ENCODE data around the gene ZBTB34. TPM values are rescaled to one million over a fixed set of nuclear protein-coding genes. Genes with fewer than 3 reads are reported as not detected.

The ZBTB34 gene
- total RNA-seq, 1 donor from 2014 or later, result 4.5 TPM

- H3K4me3 ChIP-seq, result no peak overlapping the region
- no peaks in the 10 kb centered on the region for H3K27me3 ChIP-seq (ENCODE audit: low read depth)
- no peaks in the 10 kb centered on the region for H3K36me3 ChIP-seq
- no peak for DNase-seq
- TF ChIP-seq, protein P1, sequence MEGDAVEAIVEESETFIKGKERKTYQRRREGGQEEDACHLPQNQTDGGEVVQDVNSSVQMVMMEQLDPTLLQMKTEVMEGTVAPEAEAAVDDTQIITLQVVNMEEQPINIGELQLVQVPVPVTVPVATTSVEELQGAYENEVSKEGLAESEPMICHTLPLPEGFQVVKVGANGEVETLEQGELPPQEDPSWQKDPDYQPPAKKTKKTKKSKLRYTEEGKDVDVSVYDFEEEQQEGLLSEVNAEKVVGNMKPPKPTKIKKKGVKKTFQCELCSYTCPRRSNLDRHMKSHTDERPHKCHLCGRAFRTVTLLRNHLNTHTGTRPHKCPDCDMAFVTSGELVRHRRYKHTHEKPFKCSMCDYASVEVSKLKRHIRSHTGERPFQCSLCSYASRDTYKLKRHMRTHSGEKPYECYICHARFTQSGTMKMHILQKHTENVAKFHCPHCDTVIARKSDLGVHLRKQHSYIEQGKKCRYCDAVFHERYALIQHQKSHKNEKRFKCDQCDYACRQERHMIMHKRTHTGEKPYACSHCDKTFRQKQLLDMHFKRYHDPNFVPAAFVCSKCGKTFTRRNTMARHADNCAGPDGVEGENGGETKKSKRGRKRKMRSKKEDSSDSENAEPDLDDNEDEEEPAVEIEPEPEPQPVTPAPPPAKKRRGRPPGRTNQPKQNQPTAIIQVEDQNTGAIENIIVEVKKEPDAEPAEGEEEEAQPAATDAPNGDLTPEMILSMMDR (IDR thresholded peaks at IDR 0.05; ENCODE audit: borderline replicate concordance), result no peak
- intact Hi-C loops (cut with micrococcal nuclease), result no loop called here
- peaks cover 26% of the 10 kb centered on the region for H3K4me1 ChIP-seq
- no peak overlapping the region for H3K27ac ChIP-seq (replicated peaks)
- H3K9me3 ChIP-seq (replicated peaks), result no peaks in the 10 kb centered on the region
Observed at GRCh38 chr9:126933334-126933980, 73.0 kb downstream of the ZBTB34 start.

DNA sequence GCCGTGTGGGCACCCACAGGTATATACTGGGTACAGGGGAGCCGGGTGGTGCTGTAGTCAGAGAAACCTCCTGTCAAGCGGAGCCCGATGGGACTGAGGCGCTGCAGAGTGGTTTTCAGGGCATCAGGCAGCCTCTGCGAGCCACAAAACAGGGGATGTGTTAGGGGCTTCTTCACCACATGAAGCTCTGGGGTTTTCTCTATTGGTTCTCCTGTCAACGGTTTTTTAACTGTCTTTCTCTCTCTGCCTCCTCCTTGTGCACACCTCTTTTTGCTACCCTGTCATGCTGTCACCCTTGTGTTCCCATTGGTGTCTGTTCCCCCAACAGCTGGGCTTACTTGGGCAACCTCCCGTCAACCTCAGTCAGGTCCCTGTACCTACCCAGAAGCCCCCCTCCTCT is 74.0 kb downstream of the ZBTB34 start:
- TF ChIP-seq, protein P1 (IDR thresholded peaks at IDR 0.05; ENCODE audit: borderline replicate concordance), result no peak
- Histone ChIP-seq H3K27ac (replicated peaks) (no peak overlapping the region), H3K4me1 (peaks cover 28% of the 10 kb centered on the region), H3K4me3 (no peak overlapping the region), H3K36me3 (no peaks in the 10 kb centered on the region), H3K27me3 (ENCODE audit: low read depth) (no peaks in the 10 kb centered on the region), H3K9me3 (replicated peaks) (no peaks in the 10 kb centered on the region)
- intact Hi-C loops (cut with micrococcal nuclease), result no loop called here
- no peak for DNase-seq

Other genes starting within 250 kb of the ZBTB34 start
- 1.3 TPM for gene LMX1B, start 246.7 kb upstream of the ZBTB34 start, total RNA-seq
- gene ZBTB43, start 55.6 kb upstream of the ZBTB34 start, total RNA-seq, result 30.2 TPM
- gene RALGPS1, start 54.1 kb downstream of the ZBTB34 start, total RNA-seq, result 18.9 TPM